ENCODE results near the gene BTNL8. TPM values are rescaled to one million over a fixed set of nuclear protein-coding genes. Genes with fewer than 3 reads are reported as not detected.

BTNL8 gene
- polyA plus RNA-seq, 2 of the 4 experiments (the other 2 are of a cell fraction) = not detected

DNA sequence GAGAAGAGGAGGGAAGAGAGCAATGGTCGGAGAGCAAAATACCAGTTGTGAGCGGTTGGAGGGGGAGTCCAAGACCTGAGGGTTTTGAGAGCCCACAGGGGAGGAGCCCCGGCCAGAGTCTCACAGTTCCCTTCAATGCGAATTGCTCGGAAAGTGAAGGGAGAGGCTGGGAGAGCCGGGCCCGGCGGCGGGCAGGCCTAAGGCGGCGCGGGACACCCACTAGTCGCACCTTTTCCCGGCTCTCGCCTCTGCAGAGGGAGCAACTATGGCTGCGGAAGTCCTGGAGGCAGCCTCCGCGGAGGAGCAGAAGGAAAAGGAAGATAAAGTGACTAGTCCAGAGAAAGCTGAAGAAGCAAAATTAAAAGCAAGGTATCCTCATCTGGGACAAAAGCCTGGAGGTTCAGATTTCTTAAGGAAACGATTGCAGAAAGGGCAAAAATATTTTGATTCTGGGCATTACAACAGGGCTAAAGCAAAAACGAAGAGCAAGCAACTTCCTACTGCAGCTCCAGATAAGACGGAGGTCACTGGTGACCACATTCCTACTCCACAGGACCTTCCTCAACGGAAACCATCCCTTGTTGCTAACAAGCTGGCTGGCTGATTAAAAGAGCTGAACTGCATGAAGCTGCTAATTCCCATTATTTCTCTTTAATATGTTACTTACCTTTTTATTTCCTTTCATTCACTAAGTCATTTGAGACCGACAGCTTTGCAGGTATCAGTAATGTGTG is 83.2 kb downstream of the BTNL8 start:
- TF ChIP-seq, protein P1, sequence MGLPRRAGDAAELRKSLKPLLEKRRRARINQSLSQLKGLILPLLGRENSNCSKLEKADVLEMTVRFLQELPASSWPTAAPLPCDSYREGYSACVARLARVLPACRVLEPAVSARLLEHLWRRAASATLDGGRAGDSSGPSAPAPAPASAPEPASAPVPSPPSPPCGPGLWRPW (IDR thresholded peaks at IDR 0.05) = no peak
- TF ChIP-seq, protein P2, sequence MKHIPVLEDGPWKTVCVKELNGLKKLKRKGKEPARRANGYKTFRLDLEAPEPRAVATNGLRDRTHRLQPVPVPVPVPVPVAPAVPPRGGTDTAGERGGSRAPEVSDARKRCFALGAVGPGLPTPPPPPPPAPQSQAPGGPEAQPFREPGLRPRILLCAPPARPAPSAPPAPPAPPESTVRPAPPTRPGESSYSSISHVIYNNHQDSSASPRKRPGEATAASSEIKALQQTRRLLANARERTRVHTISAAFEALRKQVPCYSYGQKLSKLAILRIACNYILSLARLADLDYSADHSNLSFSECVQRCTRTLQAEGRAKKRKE (CRISPR knock-in tag; IDR thresholded peaks at IDR 0.05; ENCODE audit: low read depth) = no peak
- TF ChIP-seq POLR2A (IDR thresholded peaks at IDR 0.05; ENCODE audit: low read length) = no peak
- no peak for TF ChIP-seq CHD2 (IDR thresholded peaks at IDR 0.05; ENCODE audit: low read length, partially characterized antibody)
- ChIA-PET POLR2A (no interaction called here), CTCF (no interaction called here)
- Histone ChIP-seq H3K27ac (no peak overlapping the region), H3K9me3 (no peaks in the 10 kb centered on the region), H3K4me3 (no peak overlapping the region), H3K4me1 (no peaks in the 10 kb centered on the region), H3K4me2 (no peak overlapping the region)
- no peak for DNase-seq (ENCODE audit: low read depth in 1 of 2, low spot score in 1 of 2)
- WGBS (ENCODE audit: missing lambda C conversion rate) = 77% methylated on average over 23 of the region's 23 CpGs
- no peak for ATAC-seq
- FAIRE-seq = no peak

DNA sequence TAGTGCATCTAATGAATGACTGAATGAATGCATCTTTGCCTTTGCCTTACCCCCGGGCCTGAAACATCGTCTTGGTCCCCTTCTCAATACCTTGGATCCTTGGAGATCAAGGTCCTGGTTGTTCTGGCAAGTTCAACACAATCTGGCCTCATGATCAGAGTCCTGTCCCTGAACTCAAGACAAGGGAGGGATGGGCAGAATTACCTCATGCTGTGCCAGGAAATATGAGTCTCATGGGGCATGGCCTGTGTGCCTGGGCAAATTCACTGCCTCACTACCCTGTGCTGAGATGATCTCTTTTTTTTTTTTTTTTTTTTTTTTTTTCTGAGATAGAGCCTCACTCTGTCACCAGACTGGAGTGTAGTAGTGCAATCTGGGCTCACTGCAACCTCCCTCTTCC is 89.1 kb downstream of the BTNL8 start:
- CTCF ChIA-PET = no interaction called here
- H3K4me2 ChIP-seq = no peak overlapping the region
- ATAC-seq (no peak), FAIRE-seq (no peak), DNase-seq (ENCODE audit: low read depth in 1 of 2, low spot score in 1 of 2) (no peak)
- H3K4me1 ChIP-seq = no peaks in the 10 kb centered on the region
- TF ChIP-seq FOXS1 (CRISPR knock-in tag; IDR thresholded peaks at IDR 0.05) = no peak
- TF ChIP-seq EHF (CRISPR knock-in tag; IDR thresholded peaks at IDR 0.05) = no peak
- TF ChIP-seq SMC3 (IDR thresholded peaks at IDR 0.05) = no peak
- TF ChIP-seq, protein P3, sequence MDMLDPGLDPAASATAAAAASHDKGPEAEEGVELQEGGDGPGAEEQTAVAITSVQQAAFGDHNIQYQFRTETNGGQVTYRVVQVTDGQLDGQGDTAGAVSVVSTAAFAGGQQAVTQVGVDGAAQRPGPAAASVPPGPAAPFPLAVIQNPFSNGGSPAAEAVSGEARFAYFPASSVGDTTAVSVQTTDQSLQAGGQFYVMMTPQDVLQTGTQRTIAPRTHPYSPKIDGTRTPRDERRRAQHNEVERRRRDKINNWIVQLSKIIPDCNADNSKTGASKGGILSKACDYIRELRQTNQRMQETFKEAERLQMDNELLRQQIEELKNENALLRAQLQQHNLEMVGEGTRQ (IDR thresholded peaks at IDR 0.05) = no peak
- TF ChIP-seq, protein P4, sequence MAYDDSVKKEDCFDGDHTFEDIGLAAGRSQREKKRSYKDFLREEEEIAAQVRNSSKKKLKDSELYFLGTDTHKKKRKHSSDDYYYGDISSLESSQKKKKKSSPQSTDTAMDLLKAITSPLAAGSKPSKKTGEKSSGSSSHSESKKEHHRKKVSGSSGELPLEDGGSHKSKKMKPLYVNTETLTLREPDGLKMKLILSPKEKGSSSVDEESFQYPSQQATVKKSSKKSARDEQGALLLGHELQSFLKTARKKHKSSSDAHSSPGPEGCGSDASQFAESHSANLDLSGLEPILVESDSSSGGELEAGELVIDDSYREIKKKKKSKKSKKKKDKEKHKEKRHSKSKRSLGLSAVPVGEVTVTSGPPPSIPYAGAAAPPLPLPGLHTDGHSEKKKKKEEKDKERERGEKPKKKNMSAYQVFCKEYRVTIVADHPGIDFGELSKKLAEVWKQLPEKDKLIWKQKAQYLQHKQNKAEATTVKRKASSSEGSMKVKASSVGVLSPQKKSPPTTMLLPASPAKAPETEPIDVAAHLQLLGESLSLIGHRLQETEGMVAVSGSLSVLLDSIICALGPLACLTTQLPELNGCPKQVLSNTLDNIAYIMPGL (CRISPR knock-in tag; IDR thresholded peaks at IDR 0.05; ENCODE audit: borderline replicate concordance) = no peak
- no peak for TF ChIP-seq ZSCAN20 (CRISPR knock-in tag; IDR thresholded peaks at IDR 0.05)
- no peak for TF ChIP-seq ZNF302 (CRISPR knock-in tag; IDR thresholded peaks at IDR 0.05)
- TF ChIP-seq, protein P5, sequence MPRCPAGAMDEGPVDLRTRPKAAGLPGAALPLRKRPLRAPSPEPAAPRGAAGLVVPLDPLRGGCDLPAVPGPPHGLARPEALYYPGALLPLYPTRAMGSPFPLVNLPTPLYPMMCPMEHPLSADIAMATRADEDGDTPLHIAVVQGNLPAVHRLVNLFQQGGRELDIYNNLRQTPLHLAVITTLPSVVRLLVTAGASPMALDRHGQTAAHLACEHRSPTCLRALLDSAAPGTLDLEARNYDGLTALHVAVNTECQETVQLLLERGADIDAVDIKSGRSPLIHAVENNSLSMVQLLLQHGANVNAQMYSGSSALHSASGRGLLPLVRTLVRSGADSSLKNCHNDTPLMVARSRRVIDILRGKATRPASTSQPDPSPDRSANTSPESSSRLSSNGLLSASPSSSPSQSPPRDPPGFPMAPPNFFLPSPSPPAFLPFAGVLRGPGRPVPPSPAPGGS (IDR thresholded peaks at IDR 0.05) = no peak
- no peak for TF ChIP-seq EHMT2 (IDR thresholded peaks at IDR 0.05; ENCODE audit: low read depth)
- TF ChIP-seq HOXB13 (CRISPR knock-in tag; IDR thresholded peaks at IDR 0.05; ENCODE audit: low read depth) = no peak
- no peak for TF ChIP-seq ESRRA (IDR thresholded peaks at IDR 0.05; ENCODE audit: borderline replicate concordance, low read length)
- TF ChIP-seq, protein P6, sequence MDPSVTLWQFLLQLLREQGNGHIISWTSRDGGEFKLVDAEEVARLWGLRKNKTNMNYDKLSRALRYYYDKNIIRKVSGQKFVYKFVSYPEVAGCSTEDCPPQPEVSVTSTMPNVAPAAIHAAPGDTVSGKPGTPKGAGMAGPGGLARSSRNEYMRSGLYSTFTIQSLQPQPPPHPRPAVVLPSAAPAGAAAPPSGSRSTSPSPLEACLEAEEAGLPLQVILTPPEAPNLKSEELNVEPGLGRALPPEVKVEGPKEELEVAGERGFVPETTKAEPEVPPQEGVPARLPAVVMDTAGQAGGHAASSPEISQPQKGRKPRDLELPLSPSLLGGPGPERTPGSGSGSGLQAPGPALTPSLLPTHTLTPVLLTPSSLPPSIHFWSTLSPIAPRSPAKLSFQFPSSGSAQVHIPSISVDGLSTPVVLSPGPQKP (IDR thresholded peaks at IDR 0.05; ENCODE audit: low read depth, low read length) = no peak
- TF ChIP-seq NPAS2 (CRISPR knock-in tag; IDR thresholded peaks at IDR 0.05; ENCODE audit: borderline replicate concordance) = no peak
- TF ChIP-seq, protein P7, sequence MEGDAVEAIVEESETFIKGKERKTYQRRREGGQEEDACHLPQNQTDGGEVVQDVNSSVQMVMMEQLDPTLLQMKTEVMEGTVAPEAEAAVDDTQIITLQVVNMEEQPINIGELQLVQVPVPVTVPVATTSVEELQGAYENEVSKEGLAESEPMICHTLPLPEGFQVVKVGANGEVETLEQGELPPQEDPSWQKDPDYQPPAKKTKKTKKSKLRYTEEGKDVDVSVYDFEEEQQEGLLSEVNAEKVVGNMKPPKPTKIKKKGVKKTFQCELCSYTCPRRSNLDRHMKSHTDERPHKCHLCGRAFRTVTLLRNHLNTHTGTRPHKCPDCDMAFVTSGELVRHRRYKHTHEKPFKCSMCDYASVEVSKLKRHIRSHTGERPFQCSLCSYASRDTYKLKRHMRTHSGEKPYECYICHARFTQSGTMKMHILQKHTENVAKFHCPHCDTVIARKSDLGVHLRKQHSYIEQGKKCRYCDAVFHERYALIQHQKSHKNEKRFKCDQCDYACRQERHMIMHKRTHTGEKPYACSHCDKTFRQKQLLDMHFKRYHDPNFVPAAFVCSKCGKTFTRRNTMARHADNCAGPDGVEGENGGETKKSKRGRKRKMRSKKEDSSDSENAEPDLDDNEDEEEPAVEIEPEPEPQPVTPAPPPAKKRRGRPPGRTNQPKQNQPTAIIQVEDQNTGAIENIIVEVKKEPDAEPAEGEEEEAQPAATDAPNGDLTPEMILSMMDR (IDR thresholded peaks at IDR 0.05) = no peak
- no peak for TF ChIP-seq RARB (CRISPR knock-in tag; IDR thresholded peaks at IDR 0.05)
- no peak for TF ChIP-seq ZC3H11A (IDR thresholded peaks at IDR 0.05)
- TF ChIP-seq EP300 (IDR thresholded peaks at IDR 0.05) = no peak
- no peak overlapping the region for H3K27ac ChIP-seq
- 28% methylated on average over 2 of the region's 2 CpGs for WGBS (ENCODE audit: missing lambda C conversion rate)
- no peaks in the 10 kb centered on the region for H3K9me3 ChIP-seq
- POLR2A ChIA-PET = no interaction called here
- H3K4me3 ChIP-seq = no peak overlapping the region
